AG08396 (cell line): ENCODE measurements around the gene SUGT1.

Source experiments
- DNase-seq: peaks from one replicate; pipeline ENCODE4 v3.0.0; 2012; ENCODE audit warnings: low spot score, mixed read lengths

Gene SUGT1

GRCh38 chr13:52737965-52738364 is 85.3 kb downstream of the SUGT1 start:
- DNase-seq: no peak

- no peak for DNase-seq
Observed at GRCh38 chr13:52738719-52739467, 86.3 kb downstream of the SUGT1 start.

GRCh38 chr13:52739468-52740071 is 86.9 kb downstream of the SUGT1 start, which contains the start of gene CNMD:
TSS of gene CNMD (minus strand) at chr13:52739820. CDS start at chr13:52739701, 119 bp downstream.
- DNase-seq: no peak

GRCh38 chr13:52743569-52743968 is 90.9 kb downstream of the SUGT1 start:
- DNase-seq: no peak

- DNase-seq: no peak
Observed at GRCh38 chr13:52743988-52744387, 91.4 kb downstream of the SUGT1 start.

GRCh38 chr13:52744842-52745375 is 92.3 kb downstream of the SUGT1 start:
- DNase-seq: no peak

- DNase-seq: no peak
Observed at GRCh38 chr13:52746141-52746540, 93.5 kb downstream of the SUGT1 start.

GRCh38 chr13:52749419-52749818 is 96.8 kb downstream of the SUGT1 start:
- DNase-seq: no peak
